K562 (cell line): Measurements from ENCODE around the gene FBXO44. TPM values are rescaled to one million over a fixed set of nuclear protein-coding genes. Genes with fewer than 3 reads are reported as not detected.
A peak's percentile ranks its signal among the peaks of the same experiment; 100 is the strongest.

Source experiments
- CBFB ChIP-seq: sonication (generic); formaldehyde crosslinking; IDR thresholded peaks from 2 replicates; pipeline ENCODE4 v1.4.0; 2020; ENCODE audit warnings: mild to moderate bottlenecking, missing genetic modification reagents
- DIDO1 ChIP-seq: fragments of 450-650 bp; IDR thresholded peaks from 2 replicates; pipeline ENCODE4 v1.6.1; 2016; ENCODE audit warnings: low read depth, missing biosample characterization, missing genetic modification characterization
- HMG20A ChIP-seq: fragments of 450-650 bp; formaldehyde crosslinking; conservative IDR thresholded peaks from 2 replicates; pipeline ENCODE4 v1.4.0; 2020; ENCODE audit warnings: mild to moderate bottlenecking, mixed read lengths
- KDM2B ChIP-seq: fragments of 250-450 bp; sonication (Bioruptor Pico); IDR thresholded peaks from 2 replicates; pipeline ENCODE4 v1.8.0; 2021; ENCODE audit warnings: mild to moderate bottlenecking, moderate library complexity
- LCOR ChIP-seq: sonication (generic); formaldehyde crosslinking; IDR thresholded peaks from 2 replicates; pipeline ENCODE4 v1.8.0; 2022; ENCODE audit warnings: mild to moderate bottlenecking, missing genetic modification reagents
- MTA3 ChIP-seq: fragments of 450-650 bp; formaldehyde crosslinking; IDR thresholded peaks from 2 replicates; pipeline ENCODE4 v1.6.1; 2017; ENCODE audit warnings: mild to moderate bottlenecking, borderline replicate concordance
- NFYB ChIP-seq: IDR thresholded peaks from 2 replicates; pipeline ENCODE4 v1.6.1; 2011; ENCODE audit warnings: mild to moderate bottlenecking, moderate library complexity; ENCODE audit not compliant: insufficient read length; ENCODE audit errors: extremely low read depth
- PHF20 ChIP-seq: fragments of 450-650 bp; IDR thresholded peaks from 2 replicates; pipeline ENCODE4 v1.6.1; 2018; ENCODE audit not compliant: partially characterized antibody
- RBM14 ChIP-seq: fragments of 200-400 bp; formaldehyde crosslinking; IDR thresholded peaks from 2 replicates; pipeline ENCODE4 v1.6.1; 2018; ENCODE audit warnings: low read depth, mild to moderate bottlenecking, low read length, moderate library complexity, borderline replicate concordance; ENCODE audit not compliant: insufficient read depth
- SIRT6 ChIP-seq: IDR thresholded peaks from one replicate; pipeline ENCODE4 v1.6.1; 2012; ENCODE audit warnings: low read depth, mild to moderate bottlenecking, control low read depth, inconsistent platforms, low read length, moderate library complexity
- polyA plus RNA-seq, 8 experiments: library from polyadenylated mRNA; depleted of rRNA in 4 of 8; stranded (reverse) in 5 of 8; unstranded in 3 of 8; fragments of >200 nt; fragmentation: Nextera tagmentation in 2 of 8; fragmentation: Illumina TruSeq in 1 of 8; extraction: Ambion mirVana in 2 of 8; extraction: Trizol in 1 of 8; gene quantifications; 2 replicates each; pipeline versions ENCODE4 v1.2.1 to v1.2.3, GENCODE V29; 2011 to 2014; ENCODE audit warnings: inconsistent platforms in 1 of 8, missing spikeins in 1 of 8
- total RNA-seq, 7 experiments: library from RNA; depleted of rRNA in 6 of 7; stranded (reverse); fragments of >200 nt in 6 of 7; fragmentation: Illumina TruSeq in 2 of 7; extraction: Trizol in 2 of 7; gene quantifications; 2 replicates each; pipeline versions ENCODE4 v1.2.1 to v1.2.3, GENCODE V29; 2011 to 2021; ENCODE audit warnings: low replicate concordance in 1 of 7
- TF ChIP-seq, protein P1 (sequence below): sonication (generic); formaldehyde crosslinking; IDR thresholded peaks from 2 replicates; pipeline ENCODE4 v1.8.0; 2023; ENCODE audit warnings: missing genetic modification reagents, mild to moderate bottlenecking, borderline replicate concordance
- TF ChIP-seq, protein P2 (sequence below): fragments of 250-450 bp; sonication (Bioruptor Pico); IDR thresholded peaks from 2 replicates; pipeline ENCODE4 v1.4.0; 2020
- TF ChIP-seq, protein P3 (sequence below), 3 experiments: fragments of 200-800 bp in 1 of 3; sonication (Bioruptor generic) in 1 of 3; sonication (generic) in 1 of 3; formaldehyde crosslinking in 1 of 3; IDR thresholded peaks; 2 replicates each; pipeline versions ENCODE4 v1.6.1 to v1.8.0; 2016 to 2022; ENCODE audit warnings: mild to moderate bottlenecking in 2 of 3, missing compliant biosample characterization in 2 of 3, missing genetic modification characterization in 2 of 3, missing genetic modification reagents in 1 of 3

The FBXO44 gene
- total and polyA plus RNA-seq, 9 of the 15 experiments (the other 6 are each of a cell fraction or from before 2014, with no cell fraction given): 0.69 to 20.9 (median 6.7) TPM

DNA sequence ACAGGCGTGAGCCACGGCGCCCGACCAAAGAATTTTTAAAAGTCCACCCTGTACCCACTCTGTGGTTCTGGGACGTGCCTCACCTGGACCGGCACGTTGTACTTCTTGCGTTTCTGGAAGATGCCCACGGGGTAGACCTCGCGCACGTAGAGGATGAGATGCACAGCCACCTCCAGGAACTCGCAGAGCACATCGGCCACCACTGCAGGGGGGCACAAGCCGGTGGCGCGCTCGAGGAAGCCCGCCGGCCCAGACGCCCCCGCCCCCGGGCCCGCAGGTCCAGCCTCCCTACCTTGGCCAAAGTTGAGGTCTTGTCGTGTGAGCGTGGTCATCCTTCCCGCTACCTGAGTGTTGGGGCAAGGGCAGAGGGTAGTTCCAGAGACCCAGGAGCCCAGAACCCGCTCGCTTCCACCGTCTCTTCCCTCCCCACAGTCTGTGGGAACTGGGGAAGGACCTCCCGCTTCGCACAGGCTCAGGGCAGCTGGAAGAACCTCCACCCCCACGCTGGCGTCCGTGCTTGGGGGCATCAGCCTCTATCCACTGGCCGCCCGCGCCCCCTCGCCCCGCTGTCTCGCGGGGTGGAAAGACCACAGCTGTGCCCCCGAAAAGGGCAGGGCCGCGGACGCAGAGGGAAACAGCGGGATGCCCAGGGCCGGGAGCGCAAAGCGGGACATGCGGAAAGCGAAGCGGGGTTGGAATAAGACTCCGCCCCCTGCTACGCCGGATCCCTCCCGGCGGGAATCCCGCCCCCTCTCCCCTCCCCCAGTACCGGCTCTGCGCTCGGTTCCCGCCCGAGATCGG lies 25.8 kb downstream of the FBXO44 start (continued):
- TF ChIP-seq, protein P1, sequence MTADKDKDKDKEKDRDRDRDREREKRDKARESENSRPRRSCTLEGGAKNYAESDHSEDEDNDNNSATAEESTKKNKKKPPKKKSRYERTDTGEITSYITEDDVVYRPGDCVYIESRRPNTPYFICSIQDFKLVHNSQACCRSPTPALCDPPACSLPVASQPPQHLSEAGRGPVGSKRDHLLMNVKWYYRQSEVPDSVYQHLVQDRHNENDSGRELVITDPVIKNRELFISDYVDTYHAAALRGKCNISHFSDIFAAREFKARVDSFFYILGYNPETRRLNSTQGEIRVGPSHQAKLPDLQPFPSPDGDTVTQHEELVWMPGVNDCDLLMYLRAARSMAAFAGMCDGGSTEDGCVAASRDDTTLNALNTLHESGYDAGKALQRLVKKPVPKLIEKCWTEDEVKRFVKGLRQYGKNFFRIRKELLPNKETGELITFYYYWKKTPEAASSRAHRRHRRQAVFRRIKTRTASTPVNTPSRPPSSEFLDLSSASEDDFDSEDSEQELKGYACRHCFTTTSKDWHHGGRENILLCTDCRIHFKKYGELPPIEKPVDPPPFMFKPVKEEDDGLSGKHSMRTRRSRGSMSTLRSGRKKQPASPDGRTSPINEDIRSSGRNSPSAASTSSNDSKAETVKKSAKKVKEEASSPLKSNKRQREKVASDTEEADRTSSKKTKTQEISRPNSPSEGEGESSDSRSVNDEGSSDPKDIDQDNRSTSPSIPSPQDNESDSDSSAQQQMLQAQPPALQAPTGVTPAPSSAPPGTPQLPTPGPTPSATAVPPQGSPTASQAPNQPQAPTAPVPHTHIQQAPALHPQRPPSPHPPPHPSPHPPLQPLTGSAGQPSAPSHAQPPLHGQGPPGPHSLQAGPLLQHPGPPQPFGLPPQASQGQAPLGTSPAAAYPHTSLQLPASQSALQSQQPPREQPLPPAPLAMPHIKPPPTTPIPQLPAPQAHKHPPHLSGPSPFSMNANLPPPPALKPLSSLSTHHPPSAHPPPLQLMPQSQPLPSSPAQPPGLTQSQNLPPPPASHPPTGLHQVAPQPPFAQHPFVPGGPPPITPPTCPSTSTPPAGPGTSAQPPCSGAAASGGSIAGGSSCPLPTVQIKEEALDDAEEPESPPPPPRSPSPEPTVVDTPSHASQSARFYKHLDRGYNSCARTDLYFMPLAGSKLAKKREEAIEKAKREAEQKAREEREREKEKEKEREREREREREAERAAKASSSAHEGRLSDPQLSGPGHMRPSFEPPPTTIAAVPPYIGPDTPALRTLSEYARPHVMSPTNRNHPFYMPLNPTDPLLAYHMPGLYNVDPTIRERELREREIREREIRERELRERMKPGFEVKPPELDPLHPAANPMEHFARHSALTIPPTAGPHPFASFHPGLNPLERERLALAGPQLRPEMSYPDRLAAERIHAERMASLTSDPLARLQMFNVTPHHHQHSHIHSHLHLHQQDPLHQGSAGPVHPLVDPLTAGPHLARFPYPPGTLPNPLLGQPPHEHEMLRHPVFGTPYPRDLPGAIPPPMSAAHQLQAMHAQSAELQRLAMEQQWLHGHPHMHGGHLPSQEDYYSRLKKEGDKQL (CRISPR knock-in tag): no peak; the same call in 1 of the 2 replicates
- TF ChIP-seq, protein P2, sequence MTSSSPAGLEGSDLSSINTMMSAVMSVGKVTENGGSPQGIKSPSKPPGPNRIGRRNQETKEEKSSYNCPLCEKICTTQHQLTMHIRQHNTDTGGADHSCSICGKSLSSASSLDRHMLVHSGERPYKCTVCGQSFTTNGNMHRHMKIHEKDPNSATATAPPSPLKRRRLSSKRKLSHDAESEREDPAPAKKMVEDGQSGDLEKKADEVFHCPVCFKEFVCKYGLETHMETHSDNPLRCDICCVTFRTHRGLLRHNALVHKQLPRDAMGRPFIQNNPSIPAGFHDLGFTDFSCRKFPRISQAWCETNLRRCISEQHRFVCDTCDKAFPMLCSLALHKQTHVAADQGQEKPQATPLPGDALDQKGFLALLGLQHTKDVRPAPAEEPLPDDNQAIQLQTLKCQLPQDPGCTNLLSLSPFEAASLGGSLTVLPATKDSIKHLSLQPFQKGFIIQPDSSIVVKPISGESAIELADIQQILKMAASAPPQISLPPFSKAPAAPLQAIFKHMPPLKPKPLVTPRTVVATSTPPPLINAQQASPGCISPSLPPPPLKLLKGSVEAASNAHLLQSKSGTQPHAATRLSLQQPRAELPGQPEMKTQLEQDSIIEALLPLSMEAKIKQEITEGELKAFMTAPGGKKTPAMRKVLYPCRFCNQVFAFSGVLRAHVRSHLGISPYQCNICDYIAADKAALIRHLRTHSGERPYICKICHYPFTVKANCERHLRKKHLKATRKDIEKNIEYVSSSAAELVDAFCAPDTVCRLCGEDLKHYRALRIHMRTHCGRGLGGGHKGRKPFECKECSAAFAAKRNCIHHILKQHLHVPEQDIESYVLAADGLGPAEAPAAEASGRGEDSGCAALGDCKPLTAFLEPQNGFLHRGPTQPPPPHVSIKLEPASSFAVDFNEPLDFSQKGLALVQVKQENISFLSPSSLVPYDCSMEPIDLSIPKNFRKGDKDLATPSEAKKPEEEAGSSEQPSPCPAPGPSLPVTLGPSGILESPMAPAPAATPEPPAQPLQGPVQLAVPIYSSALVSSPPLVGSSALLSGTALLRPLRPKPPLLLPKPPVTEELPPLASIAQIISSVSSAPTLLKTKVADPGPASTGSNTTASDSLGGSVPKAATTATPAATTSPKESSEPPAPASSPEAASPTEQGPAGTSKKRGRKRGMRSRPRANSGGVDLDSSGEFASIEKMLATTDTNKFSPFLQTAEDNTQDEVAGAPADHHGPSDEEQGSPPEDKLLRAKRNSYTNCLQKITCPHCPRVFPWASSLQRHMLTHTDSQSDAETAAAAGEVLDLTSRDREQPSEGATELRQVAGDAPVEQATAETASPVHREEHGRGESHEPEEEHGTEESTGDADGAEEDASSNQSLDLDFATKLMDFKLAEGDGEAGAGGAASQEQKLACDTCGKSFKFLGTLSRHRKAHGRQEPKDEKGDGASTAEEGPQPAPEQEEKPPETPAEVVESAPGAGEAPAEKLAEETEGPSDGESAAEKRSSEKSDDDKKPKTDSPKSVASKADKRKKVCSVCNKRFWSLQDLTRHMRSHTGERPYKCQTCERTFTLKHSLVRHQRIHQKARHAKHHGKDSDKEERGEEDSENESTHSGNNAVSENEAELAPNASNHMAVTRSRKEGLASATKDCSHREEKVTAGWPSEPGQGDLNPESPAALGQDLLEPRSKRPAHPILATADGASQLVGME (CRISPR knock-in tag): 0 out of 2 replicates have a peak, but pooled peaks have one; percentile 47
- peak; percentile 86 for TF ChIP-seq PHF20
- TF ChIP-seq, protein P3, sequence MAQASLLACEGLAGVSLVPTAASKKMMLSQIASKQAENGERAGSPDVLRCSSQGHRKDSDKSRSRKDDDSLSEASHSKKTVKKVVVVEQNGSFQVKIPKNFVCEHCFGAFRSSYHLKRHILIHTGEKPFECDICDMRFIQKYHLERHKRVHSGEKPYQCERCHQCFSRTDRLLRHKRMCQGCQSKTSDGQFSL (CRISPR knock-in tag; IDR thresholded peaks at IDR 0.05): peak; percentile 21; the same call in 1 of the 2 replicates
- TF ChIP-seq, protein P3 (tag; IDR thresholded peaks at IDR 0.05): no peak
- 0 out of 2 replicates have a peak, but pooled peaks have one; percentile 23 for TF ChIP-seq CBFB
- TF ChIP-seq SIRT6: no peak
- peak; percentile 15; the same call in 1 of the 2 replicates for TF ChIP-seq MTA3
- no peak for TF ChIP-seq NFYB
- TF ChIP-seq HMG20A (CRISPR knock-in tag): no peak
- 0 out of 2 replicates have a peak, but pooled peaks have one; percentile 18 for TF ChIP-seq KDM2B (CRISPR knock-in tag)
- TF ChIP-seq RBM14: 0 out of 2 replicates have a peak, but pooled peaks have one; percentile 25
- TF ChIP-seq LCOR (CRISPR knock-in tag): 0 out of 2 replicates have a peak, but pooled peaks have one; percentile 4
- TF ChIP-seq DIDO1: 0 out of 2 replicates have a peak, but pooled peaks have one; percentile 14
